GM18520 (cell line): ENCODE data around the gene TTN.

Experiments
- ATAC-seq: cut with Tn5 transposase; IDR thresholded peaks from one replicate; pipeline ENCODE4 v1.9.1; 2021; ENCODE audit not compliant: unreplicated experiment

Gene TTN

GRCh38 chr2:178502751-178503150, 304.5 kb downstream of the TTN start:
- no peak for ATAC-seq

DNA sequence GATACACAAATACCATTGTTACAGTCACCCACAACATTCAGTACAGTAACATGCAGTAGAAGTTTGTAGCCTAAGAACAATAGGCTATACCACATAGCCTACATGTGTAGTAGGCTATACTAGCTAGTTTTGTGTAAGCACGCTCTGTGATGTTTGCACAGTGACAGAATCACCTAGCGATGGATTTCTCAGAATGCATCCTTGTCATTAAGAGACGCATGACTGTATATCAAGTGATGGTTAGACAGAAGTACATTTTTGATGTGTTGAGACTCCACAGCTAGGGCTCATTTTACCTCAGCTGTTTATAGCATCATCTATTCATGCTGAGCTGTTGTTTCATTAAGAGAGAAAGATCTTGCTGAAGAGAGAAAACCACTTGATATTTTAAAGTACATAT, 307.6 kb downstream of the TTN start:
- ATAC-seq: no peak

DNA sequence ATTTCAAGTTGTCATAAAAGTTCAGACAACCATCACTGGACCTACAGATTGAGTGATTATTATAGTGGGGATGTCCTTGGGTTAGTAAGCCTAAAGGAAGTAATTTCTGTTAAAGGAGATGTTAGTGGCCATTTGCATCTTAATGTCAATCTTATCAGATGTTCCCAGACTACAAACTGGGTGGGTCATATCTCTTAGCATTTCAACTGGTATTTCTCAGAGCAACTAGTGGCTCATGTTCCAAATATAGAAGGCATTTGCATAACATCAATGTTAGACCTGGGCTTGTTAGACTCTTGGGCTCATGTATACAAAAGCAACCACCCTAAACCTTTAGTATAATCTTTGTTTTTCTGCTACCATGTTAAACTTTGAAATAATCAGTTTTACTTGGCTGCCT, 309.1 kb downstream of the TTN start:
- no peak for ATAC-seq

- no peak for ATAC-seq
Measured at GRCh38 chr2:178496049-178496448, 311.2 kb downstream of the TTN start.

- no peak for ATAC-seq
Measured at GRCh38 chr2:178491612-178492011, 315.6 kb downstream of the TTN start.

- no peak for ATAC-seq
Measured at GRCh38 chr2:178485356-178485755, 321.9 kb downstream of the TTN start.

- no peak for ATAC-seq
Measured at GRCh38 chr2:178484245-178485041, 322.8 kb downstream of the TTN start.

- peak; percentile 15 for ATAC-seq
Measured at GRCh38 chr2:178482437-178482836, 324.8 kb downstream of the TTN start.

DNA sequence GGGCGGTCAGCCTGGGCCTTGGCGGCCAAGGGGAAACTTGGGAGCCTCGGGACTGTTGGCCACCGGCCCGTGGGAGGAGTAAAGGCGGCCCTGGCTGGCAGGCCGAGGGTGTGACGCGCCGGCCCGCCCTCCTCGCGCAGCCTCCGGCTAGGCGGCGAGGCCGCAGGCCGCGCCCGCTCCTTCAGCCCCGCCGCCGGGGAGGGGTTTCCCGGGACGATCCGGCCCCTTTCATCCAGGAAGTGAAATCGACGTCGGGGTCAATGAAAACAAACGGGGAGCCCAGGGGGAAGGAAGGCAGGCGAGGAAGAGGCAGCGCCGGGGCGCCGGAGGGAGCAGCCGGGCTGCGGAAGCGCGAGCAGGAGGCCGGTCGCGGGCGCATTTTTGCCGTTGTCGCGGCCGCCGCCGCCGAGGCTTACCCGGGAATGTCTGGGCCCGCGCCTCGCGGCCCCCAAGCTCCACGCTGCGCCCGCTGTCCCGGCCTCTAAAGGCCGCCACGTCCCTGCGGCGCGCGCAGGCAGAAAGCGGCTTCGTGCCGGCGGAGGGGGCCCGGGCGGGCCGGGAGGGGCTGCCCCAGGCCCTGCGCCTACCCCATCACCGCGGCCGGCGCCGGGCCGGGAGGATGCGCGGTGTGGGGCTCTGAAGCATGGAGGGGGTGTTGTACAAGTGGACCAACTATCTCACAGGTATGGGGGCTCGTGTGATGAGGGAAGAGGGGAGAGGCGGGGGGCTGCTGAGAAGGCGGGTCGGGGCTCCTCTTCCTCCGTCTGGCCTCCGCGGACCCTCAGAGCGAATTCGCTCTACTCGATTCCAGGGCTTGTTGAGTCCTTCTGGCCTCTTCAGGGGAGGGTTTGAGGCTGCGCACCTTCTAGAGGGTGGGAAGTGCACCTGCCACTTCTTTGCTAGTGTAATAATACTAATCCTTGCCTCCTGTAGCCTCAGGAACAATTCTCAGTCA, 326.7 kb downstream of the TTN start, which contains the start of gene PLEKHA3:
TSS of gene PLEKHA3 (plus strand) at position 231 of the 955 bp plus-strand sequence. CDS start at position 644, 413 bp downstream.
- peak; percentile 65 for ATAC-seq

DNA sequence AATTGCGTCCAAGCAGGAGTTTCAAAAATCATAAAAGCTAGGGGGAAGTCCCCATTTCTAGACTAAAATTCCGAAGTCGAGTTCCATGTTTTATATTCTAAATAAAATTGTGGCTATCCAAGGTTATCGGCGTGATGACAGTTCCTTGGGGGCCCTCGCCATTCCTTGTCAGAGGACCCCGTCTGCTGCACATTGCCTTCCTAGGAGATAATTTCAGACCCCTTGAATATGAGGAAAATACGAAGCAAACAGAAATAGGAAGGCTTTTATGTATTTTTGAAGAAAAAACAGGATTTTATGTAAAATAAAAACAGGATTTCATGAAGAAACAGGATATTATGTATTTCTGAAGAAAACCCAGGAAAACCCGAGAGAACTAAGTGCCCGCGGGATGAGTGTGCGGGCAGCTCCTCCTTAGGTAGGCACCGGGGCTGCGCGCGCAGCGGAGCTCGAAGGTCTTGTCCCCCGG, 327.4 kb downstream of the TTN start:
- no peak for ATAC-seq

DNA sequence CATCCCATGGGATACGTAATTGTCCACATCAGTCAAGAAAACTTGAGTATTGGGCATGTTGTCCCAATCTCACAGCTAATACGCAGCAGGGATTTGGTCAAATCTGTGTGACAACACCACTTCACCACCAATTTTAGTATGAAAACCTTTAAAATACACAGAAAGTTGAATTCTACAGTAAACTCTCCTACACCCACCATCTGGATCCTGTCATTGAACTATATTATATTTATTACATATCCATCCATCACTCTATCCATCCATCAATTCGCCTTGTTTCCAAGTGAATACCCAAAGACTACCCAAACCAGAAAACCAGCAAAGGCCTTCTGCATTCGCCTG, 328.0 kb downstream of the TTN start:
- no peak for ATAC-seq

GRCh38 chr2:178478439-178479274, 328.6 kb downstream of the TTN start, which contains the start of gene FKBP7:
Gene FKBP7 (minus strand): TSS chr2:178478600. CDS start chr2:178478499, 101 bp downstream.
- ATAC-seq: peak; percentile 26

- peak; percentile 0 for ATAC-seq
Measured at GRCh38 chr2:178478130-178478438, 329.1 kb downstream of the TTN start.

DNA sequence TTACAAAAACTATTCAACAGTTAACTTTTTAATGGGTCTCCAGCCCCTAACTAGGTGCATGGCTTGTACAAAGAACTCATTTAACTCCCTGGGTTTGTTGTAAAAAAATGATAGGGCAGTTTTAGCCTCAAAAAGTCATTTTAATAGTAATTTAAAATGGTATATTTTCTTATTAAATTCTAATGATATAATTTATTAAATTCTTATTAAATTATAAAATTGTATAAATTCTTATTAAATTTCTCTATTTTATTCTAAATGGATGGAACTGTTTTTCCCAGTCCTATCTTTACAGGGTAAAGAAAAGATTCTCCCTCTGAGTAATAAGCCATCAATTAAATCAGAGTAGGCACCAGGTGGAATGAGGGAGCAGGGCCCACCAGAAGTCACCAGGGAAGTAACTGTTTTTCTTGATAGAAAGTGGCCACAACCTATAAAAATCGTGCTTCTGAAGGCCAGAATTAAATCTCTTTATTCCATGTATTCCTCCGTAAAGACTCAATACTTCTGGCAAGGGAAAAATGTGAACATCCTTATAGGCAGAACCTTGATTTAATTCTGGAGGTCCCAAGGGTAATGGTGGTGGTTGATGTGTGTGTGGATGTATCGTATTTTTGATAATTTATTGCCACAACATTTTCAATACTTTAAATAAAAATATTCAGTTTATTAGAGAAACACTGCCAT, 329.6 kb downstream of the TTN start:
- ATAC-seq: no peak

- ATAC-seq: no peak
Measured at GRCh38 chr2:178476477-178476876, 330.7 kb downstream of the TTN start.
